ENCODE results near the gene ZNHIT6.
A peak's percentile ranks its signal among the peaks of the same experiment; 100 is the strongest.

ZNHIT6 gene

GRCh38 chr1:85707267-85707989 is 805 bp downstream of the ZNHIT6 start:
- no peaks in the 10 kb centered on the region for H3K27me3 ChIP-seq (ENCODE audit: control insufficient read depth, insufficient read depth, low read length, poor library complexity, severe bottlenecking)
- H3K4me3 ChIP-seq (ENCODE audit: insufficient read depth, low read depth, low read length) = peak overlapping the region; percentile 53
- H3K27ac ChIP-seq (ENCODE audit: insufficient read depth, low read depth, low read length, poor library complexity, severe bottlenecking) = peak overlapping the region; percentile 19
- H3K4me1 ChIP-seq (ENCODE audit: control insufficient read depth, insufficient read depth, low read length) = peaks cover 9% of the 10 kb centered on the region
- H3K36me3 ChIP-seq (ENCODE audit: control insufficient read depth, insufficient read depth, low read length) = no peaks in the 10 kb centered on the region
- no peaks in the 10 kb centered on the region for H3K9me3 ChIP-seq (ENCODE audit: control insufficient read depth, low read length)
- 13% methylated on average over 13 of the region's 13 CpGs for WGBS, 2 experiments

- no peaks in the 10 kb centered on the region for H3K27me3 ChIP-seq (ENCODE audit: control insufficient read depth, insufficient read depth, low read length, poor library complexity, severe bottlenecking)
- peaks cover 9% of the 10 kb centered on the region for H3K4me1 ChIP-seq (ENCODE audit: control insufficient read depth, insufficient read depth, low read length)
- no peak overlapping the region for H3K4me3 ChIP-seq (ENCODE audit: insufficient read depth, low read depth, low read length)
- no peaks in the 10 kb centered on the region for H3K9me3 ChIP-seq (ENCODE audit: control insufficient read depth, low read length)
- 94 to 96% methylated on average over 3 of the region's 3 CpGs for WGBS, 2 experiments
- no peak overlapping the region for H3K27ac ChIP-seq (ENCODE audit: insufficient read depth, low read depth, low read length, poor library complexity, severe bottlenecking)
- H3K36me3 ChIP-seq (ENCODE audit: control insufficient read depth, insufficient read depth, low read length) = peaks cover 4% of the 10 kb centered on the region
Measured at GRCh38 chr1:85705940-85706339, 2.3 kb downstream of the ZNHIT6 start.

- Histone ChIP-seq H3K36me3 (ENCODE audit: control insufficient read depth, insufficient read depth, low read length) (peaks cover 4% of the 10 kb centered on the region), H3K4me3 (ENCODE audit: insufficient read depth, low read depth, low read length) (no peak overlapping the region), H3K27ac (ENCODE audit: insufficient read depth, low read depth, low read length, poor library complexity, severe bottlenecking) (no peak overlapping the region), H3K9me3 (ENCODE audit: control insufficient read depth, low read length) (no peaks in the 10 kb centered on the region), H3K27me3 (ENCODE audit: control insufficient read depth, insufficient read depth, low read length, poor library complexity, severe bottlenecking) (no peaks in the 10 kb centered on the region), H3K4me1 (ENCODE audit: control insufficient read depth, insufficient read depth, low read length) (no peaks in the 10 kb centered on the region)
- 91 to 99% methylated on average over 3 to 4 of the region's 4 CpGs for WGBS, 2 experiments
Measured at GRCh38 chr1:85700422-85700821, 7.8 kb downstream of the ZNHIT6 start.

GRCh38 chr1:85697895-85698294 is 10.3 kb downstream of the ZNHIT6 start:
- Histone ChIP-seq H3K36me3 (ENCODE audit: control insufficient read depth, insufficient read depth, low read length) (peaks cover 4% of the 10 kb centered on the region), H3K4me1 (ENCODE audit: control insufficient read depth, insufficient read depth, low read length) (no peaks in the 10 kb centered on the region)

GRCh38 chr1:85692730-85693314 is 15.4 kb downstream of the ZNHIT6 start:
- Histone ChIP-seq H3K27me3 (ENCODE audit: control insufficient read depth, insufficient read depth, low read length, poor library complexity, severe bottlenecking) (no peaks in the 10 kb centered on the region), H3K9me3 (ENCODE audit: control insufficient read depth, low read length) (no peaks in the 10 kb centered on the region), H3K27ac (ENCODE audit: insufficient read depth, low read depth, low read length, poor library complexity, severe bottlenecking) (no peak overlapping the region), H3K4me1 (ENCODE audit: control insufficient read depth, insufficient read depth, low read length) (no peaks in the 10 kb centered on the region), H3K36me3 (ENCODE audit: control insufficient read depth, insufficient read depth, low read length) (no peaks in the 10 kb centered on the region), H3K4me3 (ENCODE audit: insufficient read depth, low read depth, low read length) (no peak overlapping the region)
- WGBS, 2 experiments = no CpG with 5 or more reads among the region's 1 CpG

More at GRCh38 chr1:85697895-85698294, 10.3 kb downstream of the ZNHIT6 start:
- Histone ChIP-seq H3K27me3 (ENCODE audit: control insufficient read depth, insufficient read depth, low read length, poor library complexity, severe bottlenecking) (no peaks in the 10 kb centered on the region), H3K9me3 (ENCODE audit: control insufficient read depth, low read length) (no peaks in the 10 kb centered on the region), H3K27ac (ENCODE audit: insufficient read depth, low read depth, low read length, poor library complexity, severe bottlenecking) (no peak overlapping the region), H3K4me3 (ENCODE audit: insufficient read depth, low read depth, low read length) (no peak overlapping the region)

GRCh38 chr1:85689775-85690404 is 18.3 kb downstream of the ZNHIT6 start:
- no peaks in the 10 kb centered on the region for H3K4me1 ChIP-seq (ENCODE audit: control insufficient read depth, insufficient read depth, low read length)
- H3K4me3 ChIP-seq (ENCODE audit: insufficient read depth, low read depth, low read length) = no peak overlapping the region
- H3K9me3 ChIP-seq (ENCODE audit: control insufficient read depth, low read length) = no peaks in the 10 kb centered on the region
- no peaks in the 10 kb centered on the region for H3K27me3 ChIP-seq (ENCODE audit: control insufficient read depth, insufficient read depth, low read length, poor library complexity, severe bottlenecking)
- 94 to 96% methylated on average over 4 of the region's 4 CpGs for WGBS, 2 experiments
- H3K36me3 ChIP-seq (ENCODE audit: control insufficient read depth, insufficient read depth, low read length) = no peaks in the 10 kb centered on the region
- no peak overlapping the region for H3K27ac ChIP-seq (ENCODE audit: insufficient read depth, low read depth, low read length, poor library complexity, severe bottlenecking)

- H3K27ac ChIP-seq (ENCODE audit: insufficient read depth, low read depth, low read length, poor library complexity, severe bottlenecking) = no peak overlapping the region
- no peaks in the 10 kb centered on the region for H3K9me3 ChIP-seq (ENCODE audit: control insufficient read depth, low read length)
- no peaks in the 10 kb centered on the region for H3K4me1 ChIP-seq (ENCODE audit: control insufficient read depth, insufficient read depth, low read length)
- peaks cover 7% of the 10 kb centered on the region for H3K36me3 ChIP-seq (ENCODE audit: control insufficient read depth, insufficient read depth, low read length)
- no peak overlapping the region for H3K4me3 ChIP-seq (ENCODE audit: insufficient read depth, low read depth, low read length)
- 94 to 96% methylated on average over 9 of the region's 9 CpGs for WGBS, 2 experiments
- no peaks in the 10 kb centered on the region for H3K27me3 ChIP-seq (ENCODE audit: control insufficient read depth, insufficient read depth, low read length, poor library complexity, severe bottlenecking)
Measured at GRCh38 chr1:85683292-85684025, 24.8 kb downstream of the ZNHIT6 start.

- Histone ChIP-seq H3K9me3 (ENCODE audit: control insufficient read depth, low read length) (no peaks in the 10 kb centered on the region), H3K4me1 (ENCODE audit: control insufficient read depth, insufficient read depth, low read length) (no peaks in the 10 kb centered on the region), H3K27ac (ENCODE audit: insufficient read depth, low read depth, low read length, poor library complexity, severe bottlenecking) (no peak overlapping the region), H3K36me3 (ENCODE audit: control insufficient read depth, insufficient read depth, low read length) (peaks cover 7% of the 10 kb centered on the region), H3K27me3 (ENCODE audit: control insufficient read depth, insufficient read depth, low read length, poor library complexity, severe bottlenecking) (no peaks in the 10 kb centered on the region), H3K4me3 (ENCODE audit: insufficient read depth, low read depth, low read length) (no peak overlapping the region)
- 97 to 98% methylated on average over 2 of the region's 2 CpGs for WGBS, 2 experiments
Measured at GRCh38 chr1:85681087-85681486, 27.1 kb downstream of the ZNHIT6 start.

- no peaks in the 10 kb centered on the region for H3K4me1 ChIP-seq (ENCODE audit: control insufficient read depth, insufficient read depth, low read length)
- peaks cover 7% of the 10 kb centered on the region for H3K36me3 ChIP-seq (ENCODE audit: control insufficient read depth, insufficient read depth, low read length)
- no peaks in the 10 kb centered on the region for H3K27me3 ChIP-seq (ENCODE audit: control insufficient read depth, insufficient read depth, low read length, poor library complexity, severe bottlenecking)
- WGBS, 2 experiments = 90 to 95% methylated on average over 1 of the region's 1 CpG
- H3K9me3 ChIP-seq (ENCODE audit: control insufficient read depth, low read length) = no peaks in the 10 kb centered on the region
- H3K27ac ChIP-seq (ENCODE audit: insufficient read depth, low read depth, low read length, poor library complexity, severe bottlenecking) = no peak overlapping the region
- no peak overlapping the region for H3K4me3 ChIP-seq (ENCODE audit: insufficient read depth, low read depth, low read length)
Measured at GRCh38 chr1:85678193-85678592, 30.0 kb downstream of the ZNHIT6 start.

GRCh38 chr1:85677656-85678055 is 30.6 kb downstream of the ZNHIT6 start:
- Histone ChIP-seq H3K4me3 (ENCODE audit: insufficient read depth, low read depth, low read length) (no peak overlapping the region), H3K27me3 (ENCODE audit: control insufficient read depth, insufficient read depth, low read length, poor library complexity, severe bottlenecking) (no peaks in the 10 kb centered on the region), H3K36me3 (ENCODE audit: control insufficient read depth, insufficient read depth, low read length) (peaks cover 7% of the 10 kb centered on the region), H3K4me1 (ENCODE audit: control insufficient read depth, insufficient read depth, low read length) (no peaks in the 10 kb centered on the region), H3K27ac (ENCODE audit: insufficient read depth, low read depth, low read length, poor library complexity, severe bottlenecking) (no peak overlapping the region), H3K9me3 (ENCODE audit: control insufficient read depth, low read length) (no peaks in the 10 kb centered on the region)
- 100% methylated on average over 1 to 2 of the region's 3 CpGs for WGBS, 2 experiments
